NCI-H1694 treated with DMSO at 0.1 percent for 48 hours (cell line): Measurements from ENCODE around the gene PIEZO2.

Experiments
- DNase-seq: peaks from one replicate; lab custom pipeline; 2025; lab: John Stamatoyannopoulos, UW

Gene PIEZO2

DNA sequence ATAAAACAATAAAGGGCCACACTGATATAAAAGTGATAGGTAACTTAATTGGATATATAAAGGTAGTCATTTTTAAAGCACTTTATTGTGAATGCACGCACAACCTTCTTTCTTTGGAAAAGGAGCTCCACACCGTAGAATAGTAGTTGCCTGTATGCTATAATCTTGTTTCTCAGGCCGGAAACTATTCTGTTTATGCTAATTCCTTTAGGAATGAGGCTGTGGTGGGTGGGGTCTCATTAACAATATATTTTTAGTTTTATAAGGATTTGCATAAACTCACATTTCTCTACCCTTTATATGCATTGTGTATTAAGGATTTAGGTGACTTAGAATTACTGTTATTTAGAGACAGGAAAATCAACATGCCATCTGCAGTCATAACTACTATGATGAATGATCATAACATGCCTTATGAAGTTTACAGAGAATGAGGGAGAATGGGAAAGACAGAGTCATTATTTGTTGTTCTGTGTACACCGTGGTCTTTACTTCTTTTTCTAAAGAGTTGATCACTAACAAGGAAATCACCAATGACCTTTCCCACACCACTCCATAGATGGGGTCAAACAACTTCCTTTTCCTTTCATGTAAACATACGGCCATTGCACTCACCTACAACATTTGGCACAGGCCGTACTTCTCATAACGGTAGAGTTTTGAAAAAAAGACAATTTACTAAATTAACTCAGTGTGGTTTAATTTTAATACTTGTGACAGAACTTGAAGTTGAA, 84.5 kb downstream of the PIEZO2 start:
- DNase-seq, result no peak

DNA sequence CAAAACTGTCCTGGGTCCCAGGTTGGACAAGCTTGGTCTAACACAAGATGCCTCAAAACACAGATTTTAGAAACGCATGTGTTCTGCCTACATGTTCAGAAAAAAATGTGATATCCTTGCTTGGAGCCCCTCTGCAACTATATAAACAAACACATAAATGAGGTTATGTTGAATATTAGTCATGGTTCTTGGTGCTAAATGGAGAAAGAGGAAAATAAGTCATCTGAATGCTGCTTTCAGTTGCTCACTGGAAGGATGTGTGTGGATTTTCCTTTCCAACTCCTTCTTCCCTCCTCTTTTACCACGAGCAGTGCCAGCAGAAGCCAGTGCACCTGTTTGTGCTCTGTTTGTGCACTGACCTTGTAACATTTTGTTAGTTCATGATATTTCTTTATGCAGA, 85.3 kb downstream of the PIEZO2 start:
- no peak for DNase-seq

DNA sequence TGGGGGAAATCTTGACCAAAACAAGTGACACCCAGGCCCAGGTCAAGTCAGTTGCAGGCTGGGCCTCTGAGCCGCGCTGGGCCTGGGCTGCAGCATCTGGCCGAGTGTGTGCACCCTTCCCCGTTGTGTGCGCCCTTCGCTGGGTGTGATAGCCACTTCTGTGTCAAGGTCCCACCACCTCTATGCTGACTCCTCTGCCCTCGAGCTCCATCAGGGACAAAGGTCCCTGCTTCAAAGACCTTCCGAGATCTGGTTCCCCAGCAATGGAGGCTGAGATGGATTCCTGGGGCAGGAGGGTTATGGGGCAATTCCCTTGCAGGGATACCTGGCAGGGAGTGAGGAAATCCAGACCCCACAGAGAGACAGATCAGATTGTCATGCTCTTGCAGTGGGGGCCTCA, 93.6 kb downstream of the PIEZO2 start:
- no peak for DNase-seq

DNA sequence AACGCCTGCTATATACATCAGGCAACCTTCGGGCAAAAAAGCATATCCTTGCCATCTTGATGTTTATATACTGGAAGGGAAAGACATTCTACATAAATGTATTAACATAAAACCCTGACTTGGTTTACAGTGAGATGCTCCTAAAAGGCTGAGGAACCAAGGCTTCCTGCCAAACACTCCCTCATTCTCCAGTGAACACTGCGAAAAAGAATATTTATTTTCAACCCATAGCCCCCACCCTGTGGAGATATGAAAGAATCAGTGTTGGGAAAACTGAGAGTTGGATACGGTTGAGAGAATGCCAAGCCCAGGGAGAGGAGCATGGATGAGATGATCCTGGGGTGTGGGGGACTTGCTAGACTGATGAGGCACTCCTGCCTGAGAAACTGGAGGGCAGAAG, 94.9 kb downstream of the PIEZO2 start:
- no peak for DNase-seq

DNA sequence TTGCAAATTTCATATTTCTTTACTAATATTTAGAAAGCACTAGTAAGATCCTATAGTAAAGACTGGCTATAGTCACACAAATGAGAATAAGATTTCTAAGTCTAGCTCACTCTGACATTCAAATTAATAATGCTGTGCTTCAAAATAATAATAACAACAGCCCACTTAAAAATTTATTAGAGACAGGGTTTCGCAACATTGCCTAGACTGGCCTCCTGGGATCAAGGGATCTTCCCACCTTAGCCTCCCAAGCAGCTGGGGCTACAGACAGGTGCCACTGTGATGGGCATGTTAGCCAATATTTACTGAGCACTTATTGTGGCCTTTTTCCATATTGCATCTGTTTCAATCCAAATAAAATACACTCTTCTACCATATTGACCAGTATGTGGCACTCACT, 96.1 kb downstream of the PIEZO2 start:
- DNase-seq, result no peak

DNA sequence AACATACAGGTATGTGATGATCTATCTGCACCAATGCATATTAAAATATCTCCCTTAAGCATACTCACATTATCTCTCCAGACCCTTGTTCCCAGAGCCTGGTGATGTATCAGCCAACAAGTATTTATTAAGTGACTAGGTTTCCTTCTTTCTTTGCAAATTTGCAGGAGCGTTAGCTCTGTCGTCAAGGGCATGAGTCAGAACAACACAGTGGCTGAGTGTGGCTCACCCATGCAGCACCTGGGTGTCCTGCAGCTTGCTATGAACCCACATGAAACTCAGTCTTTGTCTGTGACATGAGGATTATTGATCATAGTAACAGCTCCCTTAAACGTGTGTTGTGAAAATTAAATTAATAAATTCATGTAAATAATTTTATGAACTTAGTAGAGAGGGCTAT, 96.6 kb downstream of the PIEZO2 start:
- DNase-seq, result no peak

DNA sequence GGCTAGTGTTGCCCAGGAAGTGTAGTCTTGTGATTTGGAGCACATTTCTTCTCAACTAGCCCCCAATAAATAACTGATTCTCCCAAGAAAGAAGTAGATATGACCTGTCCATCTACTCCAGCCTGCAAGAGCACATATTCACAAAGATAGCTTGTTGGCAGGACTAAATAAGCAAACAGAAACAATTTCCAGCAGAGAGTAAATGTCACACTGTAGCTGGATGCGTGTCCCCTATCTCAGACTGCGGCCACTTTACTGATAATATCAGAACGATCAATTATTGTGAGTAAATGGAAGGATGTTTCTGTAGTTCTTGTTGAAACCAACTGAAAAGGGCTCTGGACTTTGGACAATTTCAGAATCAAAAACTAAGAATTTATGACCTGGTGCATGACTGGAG, 97.9 kb downstream of the PIEZO2 start:
- no peak for DNase-seq

DNA sequence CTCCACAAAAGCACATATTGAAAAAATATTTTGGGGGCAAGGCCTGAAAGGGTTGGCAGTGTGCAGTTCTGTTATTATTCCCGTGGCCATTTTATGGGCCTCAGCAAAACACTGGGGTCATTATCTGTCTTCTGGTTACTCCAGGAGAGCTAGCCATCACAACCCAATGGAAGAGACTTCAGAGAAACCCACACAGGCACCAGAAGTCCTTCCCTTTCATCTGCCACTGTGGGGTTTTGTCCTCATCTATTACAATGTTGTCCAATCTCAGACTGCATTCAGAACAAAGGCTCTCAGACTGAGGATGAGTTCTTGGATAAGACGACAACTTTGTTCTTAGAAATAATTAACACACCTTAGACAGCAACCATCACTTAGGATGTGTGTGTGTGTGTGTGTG, 98.4 kb downstream of the PIEZO2 start:
- no peak for DNase-seq

DNA sequence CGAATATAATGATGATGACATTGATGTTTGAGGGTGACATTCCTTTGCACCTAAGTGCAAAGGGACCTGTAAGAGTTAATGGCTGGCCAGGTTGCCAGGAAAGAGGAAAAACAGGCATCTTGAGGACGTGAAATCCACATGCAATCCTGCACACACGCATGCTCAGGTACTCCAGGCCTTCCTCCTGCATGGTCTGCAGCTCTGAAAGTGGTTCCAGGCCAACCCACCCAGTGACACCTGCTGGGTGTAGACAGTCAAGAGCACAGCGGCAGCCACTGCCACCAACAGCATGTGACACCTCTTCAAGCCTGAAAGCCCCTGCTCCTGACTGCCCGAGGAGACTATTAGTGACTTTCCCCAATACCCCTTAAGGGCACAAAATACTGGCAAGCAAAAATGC, 101.6 kb downstream of the PIEZO2 start:
- DNase-seq, result no peak

DNA sequence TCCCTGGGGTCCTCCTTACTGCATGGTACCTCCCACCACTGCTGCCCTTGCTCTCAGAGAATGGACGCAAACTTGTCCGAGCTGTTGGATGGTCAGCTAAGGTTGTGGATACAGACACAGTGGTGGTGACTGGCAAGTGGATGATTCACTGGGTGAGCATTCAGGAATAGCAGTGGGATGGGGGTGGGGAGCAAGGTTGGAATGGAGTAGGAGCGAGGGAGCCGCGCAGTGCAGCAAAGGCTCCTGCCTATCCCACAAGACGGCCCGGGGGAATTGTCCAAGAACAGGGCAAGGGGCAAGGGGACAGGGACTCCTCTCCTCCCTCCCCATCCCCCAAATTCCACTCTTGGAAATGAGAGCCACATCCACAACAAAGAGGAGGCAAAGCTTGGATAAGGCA, 102.2 kb downstream of the PIEZO2 start:
- no peak for DNase-seq

DNA sequence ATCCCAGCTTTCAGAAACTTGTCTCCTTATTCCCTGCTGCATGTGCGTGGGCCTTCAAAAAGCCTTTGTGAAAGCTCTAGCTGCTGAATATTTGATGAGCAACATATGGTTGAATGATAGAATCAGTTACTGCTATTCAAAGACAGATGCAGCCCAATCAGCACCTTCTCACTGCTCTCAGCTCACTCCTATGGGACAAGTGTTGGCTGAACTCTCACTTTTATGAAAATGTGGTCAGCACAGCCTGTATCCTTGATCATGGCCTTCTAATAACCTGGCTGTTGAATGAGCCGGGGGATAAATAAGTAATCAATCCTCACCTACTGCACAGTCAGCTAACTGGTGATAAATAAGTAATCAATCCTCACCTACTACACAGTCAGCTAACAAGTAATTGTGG, 103.2 kb downstream of the PIEZO2 start:
- no peak for DNase-seq

DNA sequence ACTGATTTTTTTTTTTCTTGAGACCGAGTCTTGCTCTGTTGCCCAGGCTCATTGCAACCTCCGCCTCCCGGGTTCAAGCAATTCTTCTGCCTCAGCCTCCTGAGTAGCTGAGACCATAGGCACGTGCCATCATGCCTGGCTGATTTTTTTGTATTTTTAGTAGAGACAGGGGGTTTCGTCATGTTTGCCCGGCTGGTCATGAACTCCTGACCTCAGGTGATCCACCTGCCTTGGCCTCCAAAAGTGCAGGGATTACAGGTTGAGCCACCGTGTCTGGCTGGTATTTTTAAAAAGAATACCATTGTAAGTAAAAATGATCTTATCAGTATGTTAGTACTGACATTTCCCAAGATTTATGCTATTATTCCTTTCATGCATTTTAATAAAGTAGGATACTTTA, 105.7 kb downstream of the PIEZO2 start:
- no peak for DNase-seq

DNA sequence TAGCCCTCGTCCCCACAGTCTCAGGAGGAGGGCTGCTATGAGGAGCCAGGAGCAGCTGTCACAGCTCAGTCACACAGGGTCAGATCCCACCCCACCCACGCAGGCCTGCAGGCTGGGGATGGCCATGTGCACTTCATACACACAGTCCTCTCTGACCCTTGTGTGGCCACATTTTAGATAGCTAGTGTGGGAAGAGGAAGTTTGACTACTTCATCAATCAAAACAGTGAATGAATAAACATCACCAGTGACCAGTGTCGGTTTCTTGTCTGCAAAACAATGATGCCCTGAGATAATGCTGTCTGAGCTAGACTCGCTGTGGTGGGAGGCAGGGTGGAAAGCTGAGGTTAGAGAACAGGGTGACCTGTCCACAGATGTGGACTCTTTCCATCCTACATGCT, 107.1 kb downstream of the PIEZO2 start:
- DNase-seq, result no peak

DNA sequence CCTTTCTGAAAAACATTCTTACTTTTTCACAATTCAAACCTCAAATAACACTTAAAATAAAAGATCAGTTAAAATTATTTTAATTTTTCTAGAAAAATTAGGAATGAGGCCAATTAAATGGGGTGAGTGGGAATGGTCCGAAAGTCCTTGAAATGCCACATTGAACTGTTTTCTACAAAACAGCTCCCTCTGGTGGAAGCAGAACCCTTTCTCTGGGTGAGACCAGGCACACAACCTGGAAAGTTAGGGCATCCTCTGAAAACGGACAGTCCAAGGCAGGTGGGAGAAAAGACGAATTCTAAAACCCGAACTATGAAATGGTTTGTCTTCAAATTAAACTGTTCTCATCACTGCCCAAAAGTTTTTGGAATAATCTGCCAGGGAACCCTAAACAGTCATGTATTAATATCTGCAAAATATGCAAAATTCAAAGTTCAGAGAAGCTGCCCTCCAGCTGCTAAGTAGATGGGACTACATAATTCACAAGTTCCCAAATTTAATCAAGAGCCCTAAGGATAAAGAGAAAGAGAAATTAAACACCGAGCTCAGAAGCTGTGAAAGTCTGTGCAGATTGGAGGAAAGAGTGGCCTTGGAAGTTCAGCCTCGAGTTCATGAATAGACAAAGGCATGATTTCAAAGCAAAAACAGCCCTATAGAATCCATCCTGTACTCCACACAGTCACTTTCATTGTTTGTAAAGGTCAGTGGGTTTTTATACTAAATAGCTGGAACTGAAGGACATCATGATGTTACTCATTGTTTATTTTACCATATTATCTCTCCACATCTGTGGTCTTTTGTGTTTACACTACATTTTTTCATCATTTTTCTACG, 108.3 kb downstream of the PIEZO2 start:
- DNase-seq, result peak; percentile 0

DNA sequence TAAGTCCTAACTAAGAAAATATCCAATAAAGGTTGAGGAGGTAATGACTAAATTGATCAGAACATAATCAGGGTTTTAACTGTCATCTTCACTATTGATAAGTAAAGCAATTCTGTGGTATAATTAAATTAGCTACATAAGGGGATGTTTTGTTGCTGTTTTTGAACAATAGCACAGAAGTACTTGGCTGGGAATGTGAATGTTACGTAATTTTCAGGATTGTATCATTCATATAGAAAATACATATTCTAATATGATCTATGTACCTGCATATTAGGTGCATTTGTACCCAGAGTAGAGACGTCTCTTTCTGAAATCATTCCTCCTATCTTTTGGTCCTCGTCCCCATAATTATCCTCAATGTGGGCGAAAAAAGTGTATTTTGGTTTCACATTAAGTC, 109.0 kb downstream of the PIEZO2 start:
- no peak for DNase-seq

DNA sequence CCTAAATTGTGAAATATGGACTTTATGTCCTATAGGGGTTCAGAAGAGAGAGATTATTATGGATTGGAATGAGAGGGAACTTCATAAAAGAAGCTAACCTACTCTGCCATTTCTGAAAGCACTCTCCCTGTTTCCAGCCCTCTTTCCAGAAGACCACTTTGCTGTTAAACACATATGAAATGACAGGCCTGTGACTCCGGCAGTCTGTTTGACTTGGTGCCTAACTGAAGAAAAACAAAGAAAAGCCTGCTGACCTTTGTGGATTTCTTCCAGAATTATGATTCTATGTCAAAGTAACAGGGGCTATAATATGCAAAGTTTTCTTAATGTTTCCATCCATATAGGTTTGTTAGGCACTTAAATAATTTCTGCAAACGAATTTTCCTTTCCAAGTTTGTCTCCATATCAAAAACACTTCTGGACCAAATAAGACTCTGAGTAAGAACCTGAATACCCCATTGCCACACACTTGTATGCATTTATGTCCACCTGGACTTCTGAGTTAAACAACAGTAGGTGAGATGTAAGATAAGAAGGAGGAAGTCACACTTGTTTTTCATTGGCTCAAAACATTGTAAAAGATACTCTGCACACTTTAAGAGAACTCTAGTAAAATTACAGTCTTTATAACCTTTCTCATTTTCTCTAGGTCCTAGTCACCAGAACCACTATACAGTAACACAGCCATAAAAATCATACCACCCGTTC, 111.7 kb downstream of the PIEZO2 start:
- DNase-seq, result no peak

DNA sequence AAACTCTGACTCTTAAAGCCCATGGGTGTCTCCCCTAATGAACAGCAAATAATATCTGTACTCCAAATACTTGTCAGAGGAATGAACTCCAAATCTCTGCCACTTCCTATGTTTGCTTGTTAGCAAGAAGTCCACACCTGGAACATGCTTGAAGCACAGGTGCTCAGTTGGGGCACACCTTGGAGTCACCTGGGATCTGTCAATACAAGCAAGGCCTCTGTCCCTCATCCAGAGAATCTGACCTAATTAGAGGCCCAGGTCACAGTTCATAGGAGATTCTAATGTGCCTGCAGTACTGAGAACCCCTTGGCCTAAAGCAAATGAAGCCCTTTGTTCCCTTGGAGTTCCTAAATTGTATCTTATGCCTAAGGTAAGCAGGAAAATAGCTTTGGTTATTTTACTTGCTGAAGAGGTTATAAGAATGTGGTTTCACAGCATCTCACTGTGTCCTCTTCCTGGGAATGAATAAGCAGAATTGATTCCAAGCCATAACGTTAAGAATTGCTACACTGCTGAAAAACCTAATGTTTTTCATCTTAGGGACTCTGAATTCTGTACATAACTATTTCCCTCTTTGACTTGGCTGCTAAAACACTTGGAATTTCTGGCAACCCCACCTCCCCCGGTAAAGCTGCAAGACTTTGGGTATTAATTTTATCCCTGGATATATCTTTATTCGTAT, 113.4 kb downstream of the PIEZO2 start:
- no peak for DNase-seq

DNA sequence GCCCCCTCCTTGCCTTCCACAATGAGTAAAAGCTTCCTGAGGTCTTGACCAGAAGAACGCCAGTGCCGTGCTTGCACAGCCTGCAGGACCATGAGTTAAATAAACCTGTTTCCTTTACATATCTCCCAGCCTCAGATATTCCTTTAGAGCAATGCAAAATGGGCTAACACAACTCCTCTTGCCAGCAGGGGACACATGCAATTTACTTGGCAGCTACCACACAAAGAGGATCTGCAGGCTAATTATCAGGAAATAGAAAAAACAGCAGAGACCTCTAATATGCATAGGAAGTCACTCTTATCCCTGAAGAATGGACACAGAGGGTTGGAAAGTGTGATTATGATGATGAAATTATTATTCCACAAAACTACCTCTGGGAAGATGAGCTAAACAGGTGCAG, 114.0 kb downstream of the PIEZO2 start:
- DNase-seq, result no peak

DNA sequence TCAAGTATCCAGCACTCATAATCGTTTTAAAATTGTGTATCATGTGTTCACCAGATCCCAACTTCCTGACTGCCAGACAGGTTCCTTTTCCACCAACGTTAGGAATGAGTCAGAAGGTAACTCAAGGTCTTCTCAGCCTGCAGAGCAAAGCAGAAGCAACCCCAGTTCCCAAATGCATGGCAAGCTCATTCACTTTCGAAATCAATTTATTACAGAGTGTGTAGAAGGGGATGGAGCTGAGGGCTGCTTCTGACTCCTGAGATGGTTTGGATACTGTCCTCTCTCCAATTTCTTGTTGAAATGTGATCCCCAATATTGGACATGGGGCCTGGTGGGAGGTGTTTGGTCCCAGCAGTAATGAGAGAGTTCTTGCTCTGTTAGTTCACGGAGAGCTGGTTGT, 114.5 kb downstream of the PIEZO2 start:
- no peak for DNase-seq

DNA sequence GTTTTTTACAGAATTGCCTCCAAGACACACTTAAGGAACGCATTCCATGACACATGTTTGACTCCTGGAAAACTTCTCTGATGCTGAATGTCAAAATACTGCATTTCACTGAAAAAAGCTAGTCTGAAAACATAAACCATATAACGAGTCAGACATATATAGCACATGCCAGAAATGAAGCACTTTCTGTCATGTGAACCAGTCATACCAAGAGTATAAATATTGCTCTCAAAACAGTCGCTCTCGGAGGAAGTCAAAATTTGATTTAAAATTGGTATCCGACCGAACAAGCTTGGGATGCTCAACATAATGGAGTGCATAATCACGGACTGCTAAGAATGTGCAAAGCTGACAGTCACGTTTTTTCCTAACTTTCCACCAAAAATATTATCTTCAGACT, 115.9 kb downstream of the PIEZO2 start:
- DNase-seq, result no peak

DNA sequence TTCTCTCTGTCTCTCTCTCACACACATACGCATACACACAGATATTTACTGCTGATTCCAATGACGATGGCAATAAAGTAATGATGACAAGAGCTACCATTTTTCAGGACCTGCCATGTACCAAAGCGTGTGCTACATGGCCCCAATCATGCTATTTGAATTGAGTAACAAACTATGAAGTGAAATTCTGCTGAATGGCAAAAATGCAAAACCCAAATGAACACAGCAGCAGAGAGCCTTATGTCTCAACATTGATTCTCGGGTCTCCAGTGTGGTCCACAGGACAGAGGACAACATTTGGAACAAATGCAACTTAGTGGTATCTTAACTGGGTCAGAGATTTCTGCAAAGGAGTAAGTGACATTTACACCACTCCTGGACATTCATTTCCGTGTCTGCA, 117.4 kb downstream of the PIEZO2 start:
- DNase-seq, result no peak

DNA sequence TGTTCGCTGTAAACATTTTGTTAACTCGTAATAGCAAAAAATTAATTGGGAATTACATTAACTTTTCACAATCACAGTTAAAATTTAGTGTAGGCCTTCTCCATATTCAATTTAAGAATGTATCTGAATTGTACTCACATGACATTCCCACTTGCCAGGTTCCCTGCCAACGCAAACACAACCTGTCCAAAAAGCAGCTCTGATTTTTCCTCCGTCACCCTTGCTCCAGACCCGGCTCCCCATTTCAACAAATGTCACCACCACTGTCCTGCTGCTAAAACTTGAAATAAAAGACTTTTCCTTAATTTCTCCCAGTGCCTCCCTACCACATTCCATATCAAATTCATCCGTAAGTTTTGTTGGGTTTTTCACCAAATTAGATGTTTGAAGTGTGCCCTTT, 120.3 kb downstream of the PIEZO2 start:
- no peak for DNase-seq

DNA sequence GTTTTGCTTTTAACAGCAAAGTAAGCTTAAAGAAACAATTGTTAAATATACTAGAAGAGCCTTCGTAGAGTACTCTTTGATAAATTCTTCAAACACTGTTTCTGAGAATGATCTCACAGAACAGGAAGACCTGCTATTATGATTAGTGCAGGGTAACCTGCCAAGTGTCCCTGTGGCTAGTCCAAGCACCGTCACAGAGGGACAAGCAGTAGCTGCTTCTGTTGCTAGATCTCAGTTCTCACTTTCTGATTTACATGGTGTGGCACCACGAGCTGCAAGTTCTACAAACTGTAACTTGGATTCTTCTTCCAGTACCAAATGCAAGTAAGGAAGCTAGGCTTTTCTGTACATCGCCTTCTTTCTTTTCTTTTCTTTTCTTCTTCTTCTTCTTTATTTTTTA, 121.5 kb downstream of the PIEZO2 start:
- DNase-seq, result no peak
